Measurements from ENCODE around the gene RAB27A.
"Not testable (repeated sequence)": the region's sequence is repeated elsewhere in the genome, so short reads cannot be mapped to it uniquely, and the experiment has no call there.

RAB27A gene

GRCh38 chr15:55281517-55282228 is 7.9 kb downstream of the RAB27A start:
- DNase-seq, result no peak

DNA sequence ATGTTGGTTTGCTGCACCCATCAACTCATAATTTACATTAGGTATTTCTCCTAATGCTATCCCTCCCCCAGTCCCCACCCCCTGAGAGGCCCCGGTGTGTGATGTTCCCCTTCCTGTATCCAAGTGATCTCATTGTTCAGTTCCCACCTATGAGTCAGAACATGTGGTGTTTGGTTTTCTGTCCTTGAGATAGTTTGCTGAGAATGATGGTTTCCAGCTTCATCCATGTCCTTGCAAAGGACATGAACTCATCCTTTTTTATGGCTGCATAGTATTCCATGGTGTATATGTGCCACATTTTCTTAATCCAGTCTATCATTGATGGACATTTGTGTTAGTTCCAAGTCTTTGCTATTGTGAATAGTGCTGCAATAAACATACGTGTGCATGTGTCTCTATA is 9.0 kb downstream of the RAB27A start:
- not testable (repeated sequence) for DNase-seq

DNA sequence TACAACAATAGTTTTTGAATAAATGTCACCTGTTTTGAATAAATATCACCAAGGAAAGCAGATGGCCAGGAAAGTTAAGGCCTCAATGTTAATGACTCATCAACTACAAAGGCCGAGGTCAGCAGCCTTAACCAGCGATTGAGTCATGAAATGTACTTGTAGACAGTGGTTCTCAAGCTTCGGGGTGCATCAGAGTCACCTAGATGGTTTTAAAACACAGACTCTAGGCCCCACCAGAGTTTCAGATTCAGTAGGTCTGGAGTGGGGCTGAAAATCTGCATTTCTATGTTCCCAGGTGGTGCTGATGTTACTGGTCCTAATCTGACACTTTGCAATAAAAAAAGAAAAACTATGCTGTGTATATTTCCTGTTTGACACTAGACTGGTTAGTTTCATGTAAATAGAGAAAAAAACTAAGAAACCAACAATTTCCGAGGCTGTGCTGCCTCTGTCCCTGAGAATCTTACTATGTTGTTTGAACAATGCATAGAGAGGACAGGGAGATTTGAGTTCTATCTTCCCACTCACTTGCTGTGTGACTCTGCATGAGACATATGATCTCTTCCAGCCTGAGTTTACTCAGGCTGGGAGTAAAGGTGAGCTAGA is 9.8 kb downstream of the RAB27A start:
- DNase-seq, result peak; percentile 57

DNA sequence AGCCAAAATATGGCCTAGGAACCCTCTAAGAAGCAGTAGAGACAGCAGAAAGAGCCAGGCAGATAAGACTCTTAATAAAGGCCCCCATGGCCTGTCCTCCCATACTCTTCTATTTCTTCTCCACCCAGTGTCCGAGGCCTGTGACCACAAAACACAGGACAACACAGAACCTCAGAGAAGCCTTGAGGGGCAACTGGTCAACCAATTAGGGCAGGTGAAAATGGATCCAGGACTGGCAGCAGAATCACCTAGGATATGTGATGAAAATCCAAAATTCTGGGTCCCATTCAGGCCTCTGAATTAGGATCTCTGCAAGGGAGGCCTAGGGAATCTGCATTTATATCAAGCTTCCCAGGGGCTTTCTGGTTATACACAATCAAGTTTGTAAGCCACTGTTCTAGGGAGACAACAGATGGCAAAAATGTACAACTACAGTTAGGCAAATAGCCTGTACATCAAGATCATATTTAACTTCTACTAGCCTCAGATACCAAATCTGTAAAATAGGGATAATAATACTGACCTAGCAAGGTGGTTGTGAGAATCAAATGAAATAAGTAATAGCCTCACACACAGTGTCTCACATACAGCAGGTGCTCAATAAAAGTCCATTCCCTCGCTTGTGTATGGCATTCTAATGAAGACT is 10.4 kb downstream of the RAB27A start:
- DNase-seq, result no peak

DNA sequence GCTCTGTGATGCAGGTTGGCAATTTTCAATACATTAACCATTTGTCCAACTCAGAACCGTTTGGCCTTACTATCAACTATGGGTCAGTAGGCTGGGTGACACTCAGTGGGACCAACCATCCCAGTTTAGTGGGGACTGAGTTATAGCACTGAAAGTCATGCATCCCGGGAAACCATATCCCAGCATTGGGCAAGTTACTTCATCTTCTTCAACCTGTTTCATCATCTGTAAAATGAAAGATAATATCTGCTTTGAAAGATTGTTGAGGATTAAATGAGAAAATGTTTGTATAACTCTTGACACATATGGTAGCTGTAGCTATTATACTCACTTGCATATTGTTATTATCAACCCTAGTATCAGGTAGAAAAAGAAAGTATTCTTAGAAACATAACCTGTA is 11.9 kb downstream of the RAB27A start:
- no peak for DNase-seq

- peak; percentile 54 for DNase-seq
Measured at GRCh38 chr15:55277116-55277564, 12.5 kb downstream of the RAB27A start.

DNA sequence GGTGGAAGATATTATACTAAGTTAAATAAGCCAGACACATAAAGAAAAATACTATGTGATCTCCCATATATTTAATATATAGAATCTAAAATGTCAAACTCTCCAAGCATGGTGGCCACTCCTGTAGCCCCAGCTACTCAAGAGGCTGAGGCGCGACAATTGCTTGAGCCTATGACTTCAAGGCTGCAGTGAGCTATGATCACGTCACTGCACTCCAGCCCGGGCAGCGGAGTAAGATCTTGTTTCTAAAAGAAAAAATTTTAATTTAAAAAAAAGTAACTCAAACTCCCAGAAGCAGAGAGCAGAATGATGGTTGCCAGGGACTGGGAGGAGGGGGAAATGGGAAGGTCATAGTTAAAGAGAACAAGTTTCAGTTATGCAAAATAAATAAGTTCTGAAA is 13.3 kb downstream of the RAB27A start:
- no peak for DNase-seq

GRCh38 chr15:55270291-55270690 is 19.3 kb downstream of the RAB27A start:
- no peak for DNase-seq

DNA sequence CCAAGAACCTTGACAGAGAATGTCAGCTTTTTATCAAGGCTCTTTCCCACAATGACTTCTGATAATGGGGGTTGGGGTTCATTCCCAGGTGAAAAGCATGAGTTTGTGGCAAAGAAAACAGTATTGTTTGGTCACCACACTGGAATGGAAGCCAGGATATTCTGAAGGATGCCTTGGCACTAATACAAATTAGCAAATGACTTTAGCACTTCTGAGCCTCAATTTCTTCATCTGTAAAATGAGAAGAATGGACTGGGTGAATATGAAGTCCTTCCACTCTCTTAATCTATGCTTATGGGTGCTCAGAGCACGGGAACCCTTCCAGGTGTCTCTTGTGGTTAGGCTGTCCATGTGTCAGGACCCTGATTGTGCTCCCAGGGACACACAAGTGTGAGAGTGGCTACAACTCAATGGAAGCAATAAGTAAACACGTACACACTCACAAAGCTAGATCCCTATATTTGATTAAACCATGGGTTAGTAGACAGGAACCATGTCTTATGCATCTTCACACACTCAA is 21.4 kb downstream of the RAB27A start:
- no peak for DNase-seq

- peak; percentile 75 for DNase-seq
Measured at GRCh38 chr15:55267401-55268175, 22.0 kb downstream of the RAB27A start.

DNA sequence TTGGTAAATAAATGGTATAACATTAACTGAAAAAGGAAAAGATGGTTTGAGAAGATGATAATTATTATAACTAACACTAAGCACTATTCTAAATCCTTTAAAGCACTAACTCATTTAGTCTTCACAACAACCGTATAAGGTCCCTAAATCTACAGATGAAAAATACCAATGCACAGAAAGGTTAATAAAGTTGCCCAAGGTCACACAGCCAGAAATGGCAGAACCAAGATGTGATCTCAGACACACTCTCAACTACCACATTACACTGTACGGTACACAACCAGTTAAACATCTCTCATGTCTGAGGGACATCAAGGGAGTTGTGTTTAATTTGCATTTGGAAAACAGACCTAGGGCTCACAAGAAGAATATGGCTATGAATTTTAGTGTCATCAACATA is 23.1 kb downstream of the RAB27A start:
- DNase-seq, result no peak

GRCh38 chr15:55260562-55261131 is 29.0 kb downstream of the RAB27A start:
- no peak for DNase-seq

- no peak for DNase-seq
Measured at GRCh38 chr15:55257938-55258337, 31.7 kb downstream of the RAB27A start.

DNA sequence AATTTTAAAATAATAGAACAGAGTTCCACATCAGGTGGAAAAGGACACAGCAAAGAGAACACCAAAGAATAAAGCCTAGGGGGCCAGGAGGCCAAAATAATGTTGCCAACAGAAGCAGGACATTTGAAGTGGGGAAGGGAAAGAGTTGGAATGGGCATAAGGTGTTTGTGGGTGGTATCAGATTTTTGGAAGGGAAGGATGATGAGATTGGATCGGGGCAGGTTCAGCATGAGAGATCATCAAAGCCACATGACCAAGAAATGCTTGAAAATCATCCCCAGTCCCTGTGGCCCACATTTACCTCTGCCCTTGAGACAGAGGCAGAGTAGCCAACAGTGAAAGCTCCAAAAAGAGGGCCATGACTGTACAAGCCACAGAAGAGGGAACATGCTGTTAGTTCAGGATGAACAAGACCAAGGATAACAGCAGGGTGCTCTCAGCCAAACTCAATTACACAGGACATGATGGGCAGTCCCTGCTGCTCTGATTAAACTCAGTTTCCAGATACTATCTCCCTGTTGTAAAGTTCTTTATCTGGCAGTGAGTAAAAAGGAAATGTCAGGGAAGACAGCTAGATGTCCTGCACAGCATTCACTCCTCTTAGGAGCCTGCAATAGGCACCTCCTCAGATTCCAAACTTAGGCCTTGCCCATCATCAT is 32.5 kb downstream of the RAB27A start:
- no peak for DNase-seq

DNA sequence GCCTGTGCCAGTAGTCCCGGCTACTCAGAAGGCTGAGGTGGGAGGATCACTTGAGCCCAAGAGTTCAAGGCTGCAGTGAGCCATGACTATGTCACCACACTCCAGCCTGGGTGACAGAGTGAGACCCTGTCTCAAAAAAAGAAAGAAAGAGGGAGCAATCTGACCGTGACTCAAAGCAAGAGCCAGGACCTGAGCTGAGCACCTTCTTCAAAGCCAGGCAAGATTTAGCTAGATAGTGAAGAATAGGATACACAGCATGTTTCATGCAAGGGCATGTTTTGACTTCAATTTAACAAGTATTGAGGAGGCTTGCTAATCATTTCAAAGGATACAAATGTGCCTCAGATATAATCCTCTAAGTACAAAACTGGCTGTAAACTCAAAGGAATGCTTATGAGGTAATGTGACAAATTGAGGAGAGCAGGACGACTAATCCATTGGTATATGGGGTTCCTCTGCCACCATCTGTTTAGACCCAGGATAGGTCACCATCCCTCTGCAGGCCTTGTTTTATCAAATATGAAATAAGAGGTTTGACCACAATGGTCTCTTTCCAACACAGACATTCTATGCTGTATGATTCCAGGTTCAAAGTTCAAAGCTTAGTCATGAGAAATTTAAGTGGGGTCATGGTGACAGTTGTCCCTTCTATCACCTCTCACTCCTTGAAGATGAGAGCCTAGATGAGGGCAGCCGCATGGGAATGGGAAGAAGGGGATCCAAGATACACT is 33.2 kb downstream of the RAB27A start:
- no peak for DNase-seq

GRCh38 chr15:55255714-55256113 is 33.9 kb downstream of the RAB27A start:
- DNase-seq, result no peak

DNA sequence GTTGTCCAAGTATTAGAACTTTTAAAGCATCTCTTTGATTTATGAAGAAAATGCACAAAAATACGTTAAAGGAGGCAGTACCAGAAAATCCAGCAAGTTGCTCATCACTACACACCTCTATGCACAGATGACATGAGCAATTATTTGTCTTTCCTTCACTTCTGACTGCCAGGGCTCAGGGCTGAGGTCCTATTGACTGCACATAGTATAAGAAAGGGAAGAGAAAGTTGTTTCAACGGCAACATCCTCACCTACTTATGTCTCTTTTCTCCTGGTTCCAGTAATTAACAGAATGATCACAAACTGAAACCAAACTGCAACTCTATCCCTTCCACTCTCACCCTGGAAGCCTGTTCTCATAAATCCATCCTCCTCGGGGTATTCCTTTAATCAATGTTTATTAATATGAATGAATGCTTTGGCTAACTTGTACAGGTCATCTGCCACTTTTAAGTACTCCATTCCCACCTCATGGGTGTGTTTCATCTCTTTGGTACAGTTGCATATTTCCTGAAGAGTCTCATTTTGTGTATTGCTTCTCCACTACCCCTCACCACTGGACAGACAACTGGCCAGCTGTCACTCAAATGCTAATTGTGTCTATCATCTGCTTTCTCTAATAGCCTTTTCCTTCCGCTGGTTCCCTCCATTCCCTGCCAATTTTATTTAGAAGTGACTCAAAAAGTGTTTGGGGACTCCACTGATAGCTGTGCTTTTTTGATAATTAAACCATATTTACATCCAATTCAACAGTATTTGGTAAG is 34.5 kb downstream of the RAB27A start:
- no peak for DNase-seq

DNA sequence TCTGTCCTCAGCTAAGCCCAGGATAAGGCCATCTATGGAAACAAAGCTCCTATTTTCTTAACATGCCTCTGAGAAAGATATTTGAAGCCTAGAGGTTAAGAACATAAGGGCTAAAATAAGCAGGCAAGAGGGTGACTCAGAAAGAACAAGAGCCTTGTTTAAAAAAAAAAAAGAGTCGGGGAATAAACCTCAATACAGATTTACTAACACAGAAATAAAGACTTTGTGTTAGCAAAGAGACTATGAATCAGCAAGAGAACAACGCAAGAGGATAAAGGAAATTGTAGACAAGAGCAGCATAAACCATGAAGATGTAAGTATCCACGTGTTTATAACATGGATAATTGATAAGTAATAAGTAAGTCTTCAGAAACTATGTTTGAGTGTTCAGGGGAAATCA is 36.0 kb downstream of the RAB27A start:
- no peak for DNase-seq

GRCh38 chr15:55252201-55252600 is 37.4 kb downstream of the RAB27A start:
- DNase-seq, result not testable (repeated sequence)

DNA sequence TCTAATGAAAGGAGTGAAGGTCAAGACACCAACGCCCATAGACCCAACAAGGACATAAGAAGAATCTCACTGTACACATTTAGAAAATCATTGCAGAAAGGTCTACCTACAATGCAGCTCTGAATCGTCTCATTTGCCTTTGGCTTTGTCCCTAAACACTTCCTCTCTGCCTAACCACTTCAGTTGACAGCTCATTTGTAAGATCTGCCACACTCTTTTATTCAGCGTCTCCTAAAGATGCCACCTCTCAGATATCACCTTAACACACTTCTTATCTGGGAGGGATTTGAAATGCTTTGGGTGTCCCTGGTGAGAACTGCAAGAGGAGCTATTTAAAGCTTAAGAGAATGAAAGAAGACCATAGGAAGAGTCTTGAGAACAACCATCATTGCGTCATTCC is 38.7 kb downstream of the RAB27A start:
- no peak for DNase-seq

DNA sequence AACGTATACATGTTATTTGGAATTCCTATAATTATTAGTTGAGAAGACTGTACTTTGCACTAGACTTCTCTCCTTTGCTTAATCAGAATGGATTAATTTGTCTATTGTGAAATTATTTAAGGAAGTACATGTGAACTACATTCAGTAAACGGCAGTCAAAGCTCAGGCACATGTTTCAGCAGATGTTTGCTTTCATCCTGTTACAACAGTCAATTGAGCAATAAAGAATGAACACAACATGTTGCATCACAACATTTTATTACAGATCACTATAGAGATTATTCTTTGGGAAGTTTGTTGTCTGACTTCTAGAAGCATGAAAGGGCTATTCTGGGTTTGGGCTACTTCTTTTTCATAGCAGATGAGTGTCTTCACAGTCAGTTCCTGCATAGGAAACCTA is 39.2 kb downstream of the RAB27A start:
- no peak for DNase-seq

All from activated gamma-delta T cell treated with Interleukin-2 at 50 U/mL for 16 hours (primary cell).